AML-193 (cell line): ENCODE results near the gene STAT4.

ENCODE experiments used
- DNase-seq, 2 experiments: peaks; one replicate each; lab custom pipeline; 2025; lab: John Stamatoyannopoulos, UW

The STAT4 gene

GRCh38 chr2:191045141-191045540 lies 105.7 kb downstream of the STAT4 start:
- DNase-seq = no peak

DNA sequence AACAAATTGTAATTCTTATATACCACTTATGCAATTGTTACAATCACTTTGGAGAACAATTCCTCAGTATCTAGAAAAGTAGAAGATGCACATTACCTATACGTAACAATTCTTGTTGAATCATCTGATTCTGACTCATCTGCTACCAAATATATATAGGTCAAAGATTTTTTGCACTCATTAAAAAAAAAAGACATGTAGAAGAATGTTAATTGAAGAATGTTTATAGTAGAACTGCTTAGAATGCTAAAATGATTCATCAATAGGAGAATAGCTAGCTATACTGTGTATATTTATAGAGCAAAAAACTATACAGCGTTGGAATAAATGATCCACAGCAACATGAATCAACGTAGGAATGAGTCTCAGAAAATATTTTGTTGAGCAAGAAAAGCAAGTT lies 107.4 kb downstream of the STAT4 start:
- DNase-seq = no peak

- DNase-seq = no peak
Measured at GRCh38 chr2:191041418-191042161, 109.2 kb downstream of the STAT4 start.

DNA sequence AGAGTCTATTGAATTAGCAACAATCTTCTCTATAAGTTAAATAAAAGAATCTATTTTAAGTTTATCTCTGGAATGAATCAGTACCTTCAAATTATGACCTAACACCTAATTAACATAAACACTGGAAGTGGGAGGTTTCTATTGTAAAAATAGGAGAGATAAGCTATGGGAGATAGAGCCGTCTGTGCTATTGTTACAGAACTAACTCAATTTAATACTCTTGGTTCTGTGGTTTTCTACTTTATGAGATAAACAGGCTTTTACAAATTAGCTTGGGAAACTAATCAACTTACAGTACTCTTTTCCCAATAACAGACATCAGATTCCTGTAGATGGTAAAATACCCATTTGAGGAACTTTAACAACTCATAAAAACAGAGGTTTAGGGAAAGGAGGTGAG lies 111.2 kb downstream of the STAT4 start:
- DNase-seq = no peak

DNA sequence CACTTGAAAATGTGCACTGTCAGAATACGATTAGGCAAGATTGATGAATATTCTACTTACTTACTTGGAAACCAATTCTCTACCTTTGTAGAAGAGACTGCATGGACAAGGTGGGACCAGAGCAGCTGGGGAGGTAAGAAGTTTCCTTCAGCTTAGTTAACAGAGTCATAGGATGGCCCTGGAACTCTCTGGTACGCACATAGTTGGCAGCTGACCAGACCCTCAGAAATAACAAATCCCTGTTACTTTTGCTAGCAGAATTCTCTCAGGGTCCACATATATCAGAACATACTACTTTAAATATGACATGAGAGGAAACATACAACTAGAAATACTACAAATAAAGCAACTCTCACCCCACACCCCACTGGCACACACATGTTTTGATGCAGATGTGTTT lies 112.1 kb downstream of the STAT4 start:
- no peak for DNase-seq

GRCh38 chr2:191038241-191038725 lies 112.5 kb downstream of the STAT4 start:
- peak; percentile 14 to 22 for DNase-seq

GRCh38 chr2:191037351-191037750 lies 113.4 kb downstream of the STAT4 start:
- no peak for DNase-seq

- DNase-seq = no peak
Measured at GRCh38 chr2:191036363-191036762, 114.4 kb downstream of the STAT4 start.

DNA sequence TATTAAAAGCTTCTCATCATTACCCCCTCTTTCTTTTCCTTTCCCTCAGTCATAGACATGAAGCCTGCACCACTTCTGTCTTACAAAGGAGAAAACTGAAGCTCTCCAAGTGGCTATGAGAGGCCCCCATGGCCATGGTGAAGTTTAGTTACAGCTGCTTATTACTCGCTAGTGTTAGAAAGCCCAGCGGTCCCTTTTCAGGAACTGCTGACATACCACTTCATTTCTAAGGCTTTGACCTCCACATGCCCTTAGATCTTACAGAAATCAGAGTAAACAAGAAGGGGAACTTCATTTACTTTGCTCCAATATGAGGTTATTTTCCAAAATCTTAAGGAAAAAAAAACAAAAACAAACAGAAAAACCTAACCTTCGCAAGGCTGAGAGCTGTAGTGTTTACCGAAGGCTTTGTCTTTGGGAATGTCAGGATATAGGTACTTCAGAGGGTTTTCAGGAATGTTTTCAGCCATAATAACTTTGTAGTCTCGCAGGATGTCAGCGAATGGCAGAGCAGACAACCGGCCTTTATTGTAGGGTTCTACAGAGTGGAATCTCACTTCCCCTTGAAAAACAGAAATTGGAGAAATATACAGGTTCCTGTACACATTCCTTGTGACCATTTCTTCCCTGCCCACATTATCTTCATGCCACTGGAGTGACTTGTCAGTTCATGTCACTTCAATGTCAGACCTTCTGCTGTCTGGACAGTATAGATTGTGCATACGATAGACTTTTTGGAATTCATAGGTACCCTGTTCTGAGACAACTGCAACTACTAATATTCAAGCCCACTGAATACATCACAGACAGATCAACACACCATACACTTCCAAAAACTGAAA lies 118.0 kb downstream of the STAT4 start:
- DNase-seq = no peak

DNA sequence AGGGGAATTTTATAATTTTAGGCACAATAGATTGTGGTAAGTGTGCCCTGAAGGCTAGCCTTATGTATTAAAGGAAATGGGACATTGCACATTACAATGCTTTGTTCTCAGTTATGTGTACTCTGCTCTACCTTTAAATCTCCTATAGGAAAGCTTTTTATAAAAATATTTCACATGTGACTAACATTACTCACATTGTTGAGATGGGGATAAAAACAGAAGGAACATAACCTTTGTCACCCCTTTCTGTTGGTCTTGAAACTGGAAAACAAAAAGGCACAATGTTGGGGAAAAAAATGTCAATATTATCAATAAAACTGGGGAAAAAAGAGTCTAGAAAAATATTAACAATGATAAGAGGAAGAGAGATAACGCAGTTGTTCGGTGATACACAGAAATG lies 119.5 kb downstream of the STAT4 start:
- no peak for DNase-seq

DNA sequence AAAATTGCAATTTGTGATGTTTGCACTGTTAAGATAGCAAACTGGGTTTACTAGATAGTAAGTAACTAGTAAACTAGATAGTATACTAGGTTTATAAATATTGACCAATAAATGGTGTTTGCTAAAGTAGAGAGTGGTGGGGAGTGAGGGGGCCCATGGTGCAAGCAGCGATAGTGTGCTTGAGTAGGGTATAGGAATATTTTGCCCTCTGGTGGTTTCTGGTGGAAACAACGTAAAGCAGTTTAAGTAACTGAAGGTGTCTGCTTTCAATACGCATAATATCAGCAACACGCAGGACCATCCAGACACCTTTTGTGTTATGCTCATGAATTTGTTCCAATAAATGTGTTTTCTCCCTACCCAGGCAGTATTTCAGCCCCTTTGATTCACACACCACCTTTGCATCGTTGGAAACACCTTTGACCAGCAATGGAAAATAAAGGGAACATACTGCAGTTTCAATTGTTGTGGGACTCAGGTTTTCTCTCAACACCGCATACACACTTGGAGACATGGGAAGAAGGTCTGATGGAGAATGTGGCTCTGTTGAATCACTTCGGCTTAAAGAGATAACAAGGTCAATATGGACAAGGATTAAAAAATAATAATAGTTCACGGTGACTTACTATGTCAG lies 120.2 kb downstream of the STAT4 start:
- DNase-seq = peak; percentile 36 to 55

DNA sequence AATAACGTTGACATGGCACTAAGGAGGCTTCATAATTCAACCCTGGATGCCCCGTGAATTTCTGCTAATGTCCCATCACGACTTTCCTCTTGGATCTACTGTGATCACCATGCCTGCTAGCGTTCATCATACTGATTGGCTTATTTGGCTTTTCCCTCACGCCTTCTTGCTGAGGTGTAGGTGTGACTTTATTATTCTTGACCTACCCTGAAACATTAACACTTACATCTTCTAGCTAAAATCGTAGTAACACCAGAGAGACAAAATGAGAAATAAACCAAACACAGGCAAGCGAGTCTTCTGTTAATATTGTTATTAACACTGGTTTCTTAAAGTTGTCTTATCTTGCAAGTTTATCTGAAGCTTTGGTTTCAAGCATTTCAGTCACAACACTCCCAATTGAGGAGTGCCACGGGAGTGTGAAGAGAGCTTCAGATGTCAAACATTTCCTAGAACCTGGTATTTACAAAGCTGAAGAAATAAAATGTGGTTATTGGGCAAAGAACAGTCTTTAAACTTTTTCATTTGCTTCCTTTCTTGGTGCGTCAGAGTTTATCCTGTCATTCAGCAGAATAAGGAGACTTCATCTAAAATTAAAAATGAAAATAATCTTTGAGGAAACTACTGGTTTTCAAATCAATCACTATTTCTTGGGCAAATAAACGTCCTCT lies 121.4 kb downstream of the STAT4 start:
- no peak for DNase-seq

DNA sequence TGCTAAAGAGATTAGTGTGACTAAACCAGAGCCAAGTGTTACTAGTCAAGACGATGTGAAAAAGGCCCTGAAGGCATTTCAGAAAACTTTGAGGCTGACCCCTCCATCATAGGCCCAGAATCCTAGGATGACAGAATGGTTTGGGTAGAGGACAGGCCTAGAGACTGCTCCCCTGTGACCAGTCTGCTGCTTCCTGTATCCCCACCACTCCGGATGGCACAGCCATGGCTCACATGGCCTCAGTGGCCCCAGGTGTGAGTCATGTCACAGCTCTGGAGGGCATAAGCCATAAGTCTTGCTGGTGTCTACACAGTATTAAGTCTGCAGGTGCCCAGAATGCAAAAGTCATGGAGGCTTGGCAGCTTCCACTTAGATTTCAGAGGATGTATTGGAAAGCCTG lies 124.4 kb downstream of the STAT4 start:
- DNase-seq = no peak

DNA sequence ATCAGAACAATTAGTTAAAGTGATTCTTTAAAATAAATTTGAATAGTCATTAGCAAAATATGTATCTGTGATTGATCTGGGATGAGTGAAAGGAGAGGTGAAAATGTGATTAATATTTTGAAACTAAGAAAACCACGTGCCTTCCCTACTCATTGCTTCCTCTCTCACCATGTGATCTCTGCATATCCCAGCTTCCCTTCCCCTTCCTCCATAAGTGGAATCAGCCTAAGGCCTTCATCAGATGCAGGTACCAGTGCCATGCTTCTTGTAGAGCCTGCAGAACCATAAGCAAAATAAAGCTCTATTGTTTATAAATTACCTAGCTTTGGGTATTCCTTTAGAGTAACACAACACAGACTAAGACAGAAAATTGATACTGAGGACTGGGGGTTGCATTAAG lies 125.7 kb downstream of the STAT4 start:
- no peak for DNase-seq

GRCh38 chr2:191023235-191023679 lies 127.5 kb downstream of the STAT4 start:
- DNase-seq = no peak

DNA sequence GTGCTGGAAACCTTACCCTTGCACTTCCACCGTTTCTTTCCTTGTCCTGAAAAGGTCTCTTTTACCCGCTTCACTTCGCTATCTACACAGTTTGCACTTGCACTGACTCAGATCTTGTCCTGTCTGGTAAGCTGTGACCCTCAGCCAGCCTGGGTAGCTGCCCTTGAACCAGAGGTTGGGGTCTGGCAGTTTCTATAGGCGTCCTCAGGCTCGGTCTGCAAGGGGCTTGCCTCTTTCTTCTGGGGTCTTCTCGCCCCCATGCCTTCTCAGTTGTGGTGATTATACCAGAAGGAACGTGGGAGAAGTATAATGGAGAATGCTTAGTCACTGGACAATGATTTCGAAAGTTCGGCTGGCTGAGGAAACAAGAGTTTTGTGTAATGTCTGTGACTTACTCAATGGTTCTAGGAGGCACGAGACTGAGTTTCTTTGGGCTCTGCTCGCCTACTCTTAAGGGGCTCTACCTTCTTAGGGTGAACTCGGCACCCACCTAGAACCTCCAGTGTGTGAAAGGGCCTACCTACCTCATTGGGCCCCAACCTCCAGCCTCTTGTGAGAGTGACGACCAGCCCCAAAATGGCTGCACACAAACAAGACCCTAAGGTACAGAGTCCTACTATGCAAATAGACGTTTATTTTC lies 129.9 kb downstream of the STAT4 start:
- DNase-seq = peak; percentile 76 to 80

DNA sequence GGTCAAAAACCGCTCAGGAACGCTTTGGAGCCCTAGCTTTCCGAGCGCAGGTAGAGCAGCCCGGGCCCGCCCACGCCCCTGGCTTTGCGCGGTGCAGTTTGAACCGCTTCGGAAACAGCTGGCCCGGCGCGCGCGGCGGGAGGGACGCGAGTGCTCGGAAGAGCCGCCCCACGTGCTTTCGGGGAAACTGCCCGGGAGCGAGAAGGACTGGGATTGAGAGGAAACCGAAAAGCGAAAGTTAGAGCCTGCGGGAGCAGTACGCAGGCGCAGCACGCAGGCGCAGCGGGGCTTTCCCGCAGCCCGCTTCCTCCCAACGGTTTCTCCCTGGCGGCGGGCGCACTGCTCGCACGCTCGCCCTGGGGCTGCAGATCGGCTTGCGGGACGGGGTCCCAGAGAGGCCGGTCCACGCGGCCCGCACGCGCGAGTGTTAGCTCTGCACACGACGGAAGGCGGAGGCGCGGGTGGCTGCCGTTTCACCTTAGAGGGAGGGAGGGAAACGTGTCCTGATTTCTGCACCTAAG lies 130.5 kb downstream of the STAT4 start:
- peak; percentile 94 to 96 for DNase-seq

DNA sequence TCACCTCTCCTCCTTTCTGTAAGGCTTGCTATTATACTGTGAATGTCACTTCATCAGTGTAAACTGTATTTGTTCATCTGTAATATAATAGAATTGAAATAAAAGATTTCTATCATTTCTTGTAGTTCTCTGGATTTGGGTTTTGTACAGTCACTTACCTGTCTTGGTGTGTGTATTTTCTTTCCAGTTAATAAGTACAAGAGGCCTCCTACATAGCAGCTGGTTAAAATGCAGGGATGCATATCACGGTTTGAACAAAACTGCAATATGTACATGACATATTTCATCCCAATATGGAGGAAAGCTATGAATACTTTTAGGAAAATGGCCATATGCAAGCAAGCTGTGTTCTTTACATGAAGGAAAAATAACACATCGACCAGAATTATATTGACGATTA lies 131.4 kb downstream of the STAT4 start:
- DNase-seq = no peak

GRCh38 chr2:191018643-191019119 lies 132.1 kb downstream of the STAT4 start:
- no peak for DNase-seq

DNA sequence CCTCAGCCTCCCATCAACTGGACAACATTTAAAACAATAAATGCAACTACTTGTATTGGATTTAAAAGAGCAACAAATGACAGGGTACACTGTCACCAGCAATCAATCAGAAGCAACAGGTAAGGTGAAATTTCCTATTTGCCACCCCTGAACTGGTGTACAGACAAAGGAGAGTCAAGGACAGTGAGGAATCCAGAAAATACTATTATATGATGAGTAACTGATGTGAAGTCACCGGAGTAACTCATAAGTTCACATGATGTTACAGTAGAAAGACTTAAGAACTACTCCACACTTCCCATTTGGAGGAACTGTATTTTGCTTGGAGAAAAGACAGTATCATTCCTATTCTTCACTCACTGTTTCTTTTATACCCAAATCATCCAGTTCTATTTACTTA lies 132.7 kb downstream of the STAT4 start:
- no peak for DNase-seq

DNA sequence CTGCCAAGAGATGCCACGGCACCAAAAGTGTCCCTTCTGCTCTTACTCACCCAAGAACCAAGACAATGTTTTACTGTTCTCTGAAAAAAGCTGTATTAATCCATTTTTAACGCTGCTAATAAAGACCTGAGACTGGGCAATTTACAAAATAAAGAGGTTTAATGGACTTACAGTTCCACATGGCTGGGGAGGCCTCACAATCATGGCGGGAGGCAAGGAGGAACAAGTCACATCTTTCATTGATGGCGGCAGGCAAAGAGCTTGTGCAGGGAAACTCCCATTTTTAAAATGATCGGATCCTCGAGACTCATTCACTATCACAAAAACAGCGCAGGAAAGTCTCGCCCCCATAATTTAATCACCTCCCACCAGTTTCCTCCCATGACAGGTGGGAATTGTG lies 135.0 kb downstream of the STAT4 start:
- DNase-seq = no peak
